Measurements from ENCODE around the gene ZNF77.
"Not testable (repeated sequence)": the region's sequence is repeated elsewhere in the genome, so short reads cannot be mapped to it uniquely, and the experiment has no call there.

ZNF77 gene

GRCh38 chr19:2900296-2901252, 44.2 kb downstream of the ZNF77 start, which contains the start of gene ZNF57:
Gene ZNF57, plus strand, starts transcription at chr19:2900928. Its CDS starts 118 bp downstream, at chr19:2901046.
- peaks cover 43% of the 10 kb centered on the region for H3K79me2 ChIP-seq (ENCODE audit: control insufficient read depth, low read length)
- peaks cover 2% of the 10 kb centered on the region; the same call in 1 of the 2 replicates for H3F3A ChIP-seq (ENCODE audit: control insufficient read depth, insufficient read depth)
- peaks cover 9% of the 10 kb centered on the region for H3K4me1 ChIP-seq (ENCODE audit: control insufficient read depth, low read length)
- H3K36me3 ChIP-seq (ENCODE audit: control insufficient read depth, low read length): no peaks in the 10 kb centered on the region
- TF ChIP-seq, protein P1, sequence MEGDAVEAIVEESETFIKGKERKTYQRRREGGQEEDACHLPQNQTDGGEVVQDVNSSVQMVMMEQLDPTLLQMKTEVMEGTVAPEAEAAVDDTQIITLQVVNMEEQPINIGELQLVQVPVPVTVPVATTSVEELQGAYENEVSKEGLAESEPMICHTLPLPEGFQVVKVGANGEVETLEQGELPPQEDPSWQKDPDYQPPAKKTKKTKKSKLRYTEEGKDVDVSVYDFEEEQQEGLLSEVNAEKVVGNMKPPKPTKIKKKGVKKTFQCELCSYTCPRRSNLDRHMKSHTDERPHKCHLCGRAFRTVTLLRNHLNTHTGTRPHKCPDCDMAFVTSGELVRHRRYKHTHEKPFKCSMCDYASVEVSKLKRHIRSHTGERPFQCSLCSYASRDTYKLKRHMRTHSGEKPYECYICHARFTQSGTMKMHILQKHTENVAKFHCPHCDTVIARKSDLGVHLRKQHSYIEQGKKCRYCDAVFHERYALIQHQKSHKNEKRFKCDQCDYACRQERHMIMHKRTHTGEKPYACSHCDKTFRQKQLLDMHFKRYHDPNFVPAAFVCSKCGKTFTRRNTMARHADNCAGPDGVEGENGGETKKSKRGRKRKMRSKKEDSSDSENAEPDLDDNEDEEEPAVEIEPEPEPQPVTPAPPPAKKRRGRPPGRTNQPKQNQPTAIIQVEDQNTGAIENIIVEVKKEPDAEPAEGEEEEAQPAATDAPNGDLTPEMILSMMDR (IDR thresholded peaks at IDR 0.05; ENCODE audit: low read depth, low read length, poor library complexity, severe bottlenecking): no peak
- no peak for TF ChIP-seq EZH2phosphoT487 (IDR thresholded peaks at IDR 0.05; ENCODE audit: borderline replicate concordance, low read length)
- peak within 1 kb of the TSS; percentile 91 for H3K4me3 ChIP-seq (ENCODE audit: low read length)
- no peaks in the 10 kb centered on the region for H3K9me2 ChIP-seq (replicated peaks; ENCODE audit: control insufficient read depth, low read length)
- H3K27ac ChIP-seq (ENCODE audit: low read depth, low read length): no peak within 1 kb of the TSS
- peak within 1 kb of the TSS; percentile 96 for H3K4me2 ChIP-seq (ENCODE audit: low read length)
- H3K9me3 ChIP-seq (ENCODE audit: control insufficient read depth, insufficient read depth, low read length): 0 out of 2 replicates have a peak, but pooled peaks cover 3% of the 10 kb centered on the region
- no peaks in the 10 kb centered on the region for H4K20me1 ChIP-seq (ENCODE audit: control insufficient read depth, insufficient read depth, low read depth, low read length)
- no peaks in the 10 kb centered on the region for H3K27me3 ChIP-seq (ENCODE audit: control insufficient read depth, low read length)

- Histone ChIP-seq H4K20me1 (ENCODE audit: control insufficient read depth, insufficient read depth, low read depth, low read length) (no peaks in the 10 kb centered on the region), H3K79me2 (ENCODE audit: control insufficient read depth, low read length) (peaks cover 9% of the 10 kb centered on the region), H3F3A (ENCODE audit: control insufficient read depth, insufficient read depth) (peaks cover 2% of the 10 kb centered on the region; the same call in 1 of the 2 replicates), H3K27me3 (ENCODE audit: control insufficient read depth, low read length) (no peaks in the 10 kb centered on the region), H3K27ac (ENCODE audit: low read depth, low read length) (no peak overlapping the region), H3K36me3 (ENCODE audit: control insufficient read depth, low read length) (no peaks in the 10 kb centered on the region), H3K9me3 (ENCODE audit: control insufficient read depth, insufficient read depth, low read length) (0 out of 2 replicates have a peak, but pooled peaks cover 3% of the 10 kb centered on the region), H3K4me1 (ENCODE audit: control insufficient read depth, low read length) (peaks cover 2% of the 10 kb centered on the region), H3K4me3 (ENCODE audit: low read length) (no peak overlapping the region), H3K9me2 (replicated peaks; ENCODE audit: control insufficient read depth, low read length) (no peaks in the 10 kb centered on the region), H3K4me2 (ENCODE audit: low read length) (no peak overlapping the region)
- no peak for TF ChIP-seq EZH2phosphoT487 (IDR thresholded peaks at IDR 0.05; ENCODE audit: borderline replicate concordance, low read length)
- TF ChIP-seq, protein P1 (IDR thresholded peaks at IDR 0.05; ENCODE audit: low read depth, low read length, poor library complexity, severe bottlenecking): no peak
Measured at GRCh38 chr19:2896694-2897093, 48.1 kb downstream of the ZNF77 start.

GRCh38 chr19:2890531-2890930, 54.2 kb downstream of the ZNF77 start:
- H3K36me3 ChIP-seq (ENCODE audit: control insufficient read depth, low read length); H3K4me2 ChIP-seq (ENCODE audit: low read length); H3K9me3 ChIP-seq (ENCODE audit: control insufficient read depth, insufficient read depth, low read length); H3K4me3 ChIP-seq (ENCODE audit: low read length); H3K79me2 ChIP-seq (ENCODE audit: control insufficient read depth, low read length); H3F3A ChIP-seq (ENCODE audit: control insufficient read depth, insufficient read depth); H4K20me1 ChIP-seq (ENCODE audit: control insufficient read depth, insufficient read depth, low read depth, low read length); H3K9me2 ChIP-seq (replicated peaks; ENCODE audit: control insufficient read depth, low read length); H3K27ac ChIP-seq (ENCODE audit: low read depth, low read length); H3K27me3 ChIP-seq (ENCODE audit: control insufficient read depth, low read length): not testable (repeated sequence)
- H3K4me1 ChIP-seq (ENCODE audit: control insufficient read depth, low read length): peaks cover 18% of the 10 kb centered on the region

DNA sequence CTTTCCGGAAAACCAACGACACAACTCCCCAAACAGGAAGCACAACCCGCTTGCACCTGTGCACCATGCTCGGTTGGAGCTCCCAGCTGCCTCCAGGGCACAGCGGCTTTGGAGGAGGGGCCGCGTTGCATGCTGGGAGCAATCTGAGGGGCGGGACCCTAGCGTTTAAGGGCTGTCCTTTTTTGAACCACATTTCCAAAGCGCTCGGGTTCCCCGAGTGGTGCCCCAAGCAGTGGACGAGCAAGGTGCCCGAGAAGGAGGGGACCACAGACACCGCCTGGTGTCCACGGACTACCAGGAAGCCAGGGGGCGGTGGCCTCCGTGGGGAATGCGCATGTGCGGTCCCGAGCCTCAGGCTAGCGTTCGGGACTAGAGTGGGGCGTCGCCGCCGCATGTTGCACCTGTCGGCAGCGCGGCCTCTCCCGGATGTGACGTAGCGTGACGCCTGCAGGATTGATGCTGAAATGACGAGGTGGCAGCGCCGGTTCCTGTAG, 56.0 kb downstream of the ZNF77 start:
- Histone ChIP-seq H3K4me2 (ENCODE audit: low read length) (peak overlapping the region; percentile 47), H3F3A (ENCODE audit: control insufficient read depth, insufficient read depth) (peaks cover 9% of the 10 kb centered on the region; the same call in 1 of the 2 replicates), H3K9me3 (ENCODE audit: control insufficient read depth, insufficient read depth, low read length) (no peaks in the 10 kb centered on the region)

More for the DNA sequence above, 56.0 kb downstream of the ZNF77 start:
- H3K4me1 ChIP-seq (ENCODE audit: control insufficient read depth, low read length): peaks cover 18% of the 10 kb centered on the region
- peak overlapping the region; percentile 25 for H3K4me3 ChIP-seq (ENCODE audit: low read length)
- no peaks in the 10 kb centered on the region for H3K27me3 ChIP-seq (ENCODE audit: control insufficient read depth, low read length)
- TF ChIP-seq EZH2phosphoT487 (IDR thresholded peaks at IDR 0.05; ENCODE audit: borderline replicate concordance, low read length): no peak
- TF ChIP-seq, protein P1 (IDR thresholded peaks at IDR 0.05; ENCODE audit: low read depth, low read length, poor library complexity, severe bottlenecking): no peak
- no peaks in the 10 kb centered on the region for H3K79me2 ChIP-seq (ENCODE audit: control insufficient read depth, low read length)
- H3K36me3 ChIP-seq (ENCODE audit: control insufficient read depth, low read length): no peaks in the 10 kb centered on the region
- no peaks in the 10 kb centered on the region for H4K20me1 ChIP-seq (ENCODE audit: control insufficient read depth, insufficient read depth, low read depth, low read length)
- no peaks in the 10 kb centered on the region for H3K9me2 ChIP-seq (replicated peaks; ENCODE audit: control insufficient read depth, low read length)
- peak overlapping the region; percentile 67 for H3K27ac ChIP-seq (ENCODE audit: low read depth, low read length)
